GM21529 (cell line): ENCODE data around the gene ALPP.
"Not testable (repeated sequence)": the region's sequence is repeated elsewhere in the genome, so short reads cannot be mapped to it uniquely, and the experiment has no call there.

ENCODE experiments used
- ATAC-seq: cut with Tn5 transposase; IDR thresholded peaks from one replicate; pipeline ENCODE4 v1.9.1; 2021; ENCODE audit not compliant: unreplicated experiment

The ALPP gene

GRCh38 chr2:232400256-232401015 lies 21.9 kb downstream of the ALPP start:
- no peak for ATAC-seq

- ATAC-seq = no peak
Measured at GRCh38 chr2:232402518-232402917, 24.0 kb downstream of the ALPP start.

- no peak for ATAC-seq
Measured at GRCh38 chr2:232405943-232406510, 27.5 kb downstream of the ALPP start.

GRCh38 chr2:232406556-232407310 lies 28.2 kb downstream of the ALPP start, which contains the start of gene ALPG:
TSS of gene ALPG (plus strand) at chr2:232406844. CDS start at chr2:232406895, 51 bp downstream.
- ATAC-seq = no peak

DNA sequence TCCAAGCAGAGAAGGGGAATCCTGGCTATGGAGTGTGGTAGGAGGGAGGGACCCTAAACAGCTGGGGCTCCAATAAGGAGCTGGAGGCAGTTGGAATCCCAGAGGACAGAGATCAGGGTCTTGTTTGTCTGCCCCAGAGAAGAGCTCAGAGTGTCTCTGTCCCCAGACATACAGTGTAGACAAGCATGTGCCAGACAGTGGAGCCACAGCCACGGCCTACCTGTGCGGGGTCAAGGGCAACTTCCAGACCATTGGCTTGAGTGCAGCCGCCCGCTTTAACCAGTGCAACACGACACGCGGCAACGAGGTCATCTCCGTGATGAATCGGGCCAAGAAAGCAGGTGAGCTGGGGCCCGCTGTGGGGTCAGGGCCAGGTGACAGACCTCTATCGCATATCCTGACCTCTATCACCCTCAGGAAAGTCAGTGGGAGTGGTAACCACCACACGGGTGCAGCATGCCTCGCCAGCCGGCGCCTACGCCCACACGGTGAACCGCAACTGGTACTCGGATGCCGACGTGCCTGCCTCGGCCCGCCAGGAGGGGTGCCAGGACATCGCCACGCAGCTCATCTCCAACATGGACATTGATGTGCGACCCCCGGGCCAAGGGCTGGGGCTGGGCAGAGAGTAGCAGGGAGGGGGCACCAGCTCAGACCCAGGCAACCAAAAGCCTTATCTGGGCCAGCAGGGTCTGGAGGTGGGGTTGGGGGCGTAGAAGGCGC lies 29.0 kb downstream of the ALPP start:
- not testable (repeated sequence) for ATAC-seq

DNA sequence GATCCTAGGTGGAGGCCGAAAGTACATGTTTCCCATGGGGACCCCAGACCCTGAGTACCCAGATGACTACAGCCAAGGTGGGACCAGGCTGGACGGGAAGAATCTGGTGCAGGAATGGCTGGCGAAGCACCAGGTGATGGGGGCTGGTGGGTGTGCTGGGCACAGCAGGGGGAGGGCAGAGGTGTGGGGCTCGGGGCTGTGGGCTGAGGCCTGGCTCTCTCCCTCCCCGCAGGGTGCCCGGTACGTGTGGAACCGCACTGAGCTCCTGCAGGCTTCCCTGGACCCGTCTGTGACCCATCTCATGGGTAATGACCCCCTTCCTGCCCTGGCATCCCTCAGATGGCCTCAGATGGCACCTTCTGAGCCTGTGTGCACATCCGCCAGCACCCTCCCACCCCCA lies 29.7 kb downstream of the ALPP start:
- ATAC-seq = not testable (repeated sequence)

- not testable (repeated sequence) for ATAC-seq
Measured at GRCh38 chr2:232409617-232410016, 31.1 kb downstream of the ALPP start.

DNA sequence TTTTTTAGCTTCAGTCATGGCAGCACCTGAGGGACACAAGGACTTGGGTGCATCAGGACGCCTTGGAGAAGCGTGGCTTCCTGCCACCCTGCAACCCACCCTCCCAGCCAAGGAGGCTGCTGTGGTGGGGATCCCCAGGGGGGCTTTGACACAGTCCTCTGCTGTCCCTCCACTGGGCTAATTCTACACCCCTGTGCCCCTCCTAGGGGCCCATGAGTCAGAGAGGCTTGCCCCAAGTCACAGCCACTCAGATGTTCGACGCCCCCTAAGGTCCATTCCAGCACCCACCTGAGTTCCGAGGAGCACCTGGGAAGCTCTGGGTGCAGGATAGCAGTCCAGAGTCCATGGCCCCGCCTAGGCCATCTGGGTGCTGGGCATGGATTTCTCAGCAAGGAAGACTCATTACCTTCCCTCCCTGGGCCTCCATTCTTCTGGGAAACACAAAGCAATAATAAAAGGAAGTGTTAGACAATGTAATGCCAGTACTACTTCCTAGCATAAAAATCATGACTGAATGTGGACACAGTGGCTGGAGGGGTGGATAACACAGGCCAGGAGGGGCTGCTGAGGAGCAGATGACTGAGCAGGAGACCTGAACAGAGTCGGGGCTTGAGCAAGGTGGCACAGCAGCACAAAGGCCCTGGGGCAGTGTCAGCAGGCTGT lies 31.8 kb downstream of the ALPP start:
- no peak for ATAC-seq

- ATAC-seq = no peak
Measured at GRCh38 chr2:232411901-232412629, 33.5 kb downstream of the ALPP start.

DNA sequence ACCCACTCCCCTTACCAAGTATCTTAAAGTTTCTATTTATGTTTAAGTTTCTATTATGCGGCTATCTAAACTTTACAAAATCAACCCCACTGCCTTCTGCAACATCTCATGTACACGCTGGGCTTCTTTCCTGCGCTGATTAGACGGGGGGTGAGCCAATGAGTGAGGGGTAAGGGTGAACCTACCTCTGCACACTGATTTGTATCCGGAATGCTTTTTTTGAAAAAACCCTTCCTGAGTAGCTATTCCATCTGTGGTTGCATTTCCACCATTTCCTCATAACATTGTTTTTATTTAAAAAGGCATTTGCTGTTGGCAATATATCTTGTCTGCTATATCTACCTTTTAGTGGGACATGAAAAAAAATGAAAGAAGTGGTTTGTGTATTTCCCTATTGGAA lies 34.4 kb downstream of the ALPP start:
- ATAC-seq = no peak

DNA sequence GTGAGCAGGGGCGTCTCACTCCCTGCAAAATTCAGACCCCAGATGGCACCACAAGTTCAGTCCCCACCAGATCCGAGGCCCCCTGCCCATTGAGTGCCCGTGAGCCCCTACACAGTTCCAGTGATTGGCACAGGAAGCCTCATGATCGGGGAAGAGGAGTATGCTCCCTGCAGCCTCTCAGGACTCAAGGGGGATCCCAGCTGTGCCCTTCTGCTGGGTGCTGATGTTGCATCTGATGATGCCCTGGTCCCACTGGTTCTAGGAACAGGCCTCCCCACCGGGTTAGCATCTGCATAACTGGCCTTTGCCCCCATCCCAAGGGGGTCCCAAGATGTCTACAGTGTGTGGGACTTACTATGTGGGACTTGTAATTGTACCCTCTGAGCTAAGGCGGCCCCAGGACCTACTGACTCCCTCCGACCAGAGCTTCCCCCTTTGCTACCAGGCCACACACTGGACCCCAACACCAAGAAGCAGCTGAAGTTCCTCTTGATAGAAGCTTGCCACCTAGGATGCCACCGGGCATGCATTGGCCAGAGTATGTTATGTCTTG lies 36.7 kb downstream of the ALPP start:
- no peak for ATAC-seq

- no peak for ATAC-seq
Measured at GRCh38 chr2:232415736-232416520, 37.4 kb downstream of the ALPP start.

DNA sequence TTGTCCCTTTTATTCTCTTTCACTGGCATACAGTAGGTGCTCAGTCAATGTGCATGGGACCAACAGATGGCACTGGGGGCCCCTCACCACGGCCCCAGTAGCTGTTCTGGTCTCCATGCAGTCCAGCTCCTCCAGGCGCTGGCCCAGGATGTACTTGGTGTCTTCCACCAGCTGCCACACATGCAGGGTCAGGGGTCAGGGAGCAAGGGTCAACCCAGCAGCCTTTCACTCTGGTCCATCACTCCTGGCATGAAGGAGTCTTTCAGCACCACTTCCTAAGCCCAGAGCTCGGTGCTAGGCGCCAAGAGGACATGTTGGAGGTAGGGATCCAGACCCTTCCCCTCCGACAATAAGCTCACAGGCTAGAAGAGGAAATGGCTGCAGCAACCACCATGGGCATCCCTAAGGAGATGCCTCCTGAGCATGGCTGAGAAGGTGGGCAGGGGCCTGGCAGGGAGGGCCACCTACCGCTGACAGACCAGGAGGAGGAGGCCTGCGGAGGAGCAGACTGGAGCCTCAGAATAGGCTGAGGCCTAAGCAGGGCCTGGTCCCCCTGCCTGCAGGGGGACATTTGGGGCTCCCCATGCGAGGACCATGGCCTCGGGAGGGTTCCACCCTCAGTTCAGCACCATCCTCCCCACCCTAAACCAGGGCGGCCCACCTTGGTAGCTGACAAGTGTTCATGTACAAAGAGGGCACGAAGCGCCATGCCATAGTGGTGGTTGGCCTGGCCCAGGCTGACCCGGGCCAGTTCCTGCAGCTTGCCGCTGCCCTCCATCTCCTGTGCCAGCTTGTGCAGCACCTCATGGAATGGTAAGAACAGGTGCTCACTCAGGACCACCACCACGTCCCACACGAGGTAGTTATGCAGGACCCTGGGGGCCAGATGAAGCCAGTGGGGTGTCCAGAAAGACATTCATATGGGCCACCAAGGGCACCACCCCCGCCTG lies 38.2 kb downstream of the ALPP start:
- no peak for ATAC-seq

DNA sequence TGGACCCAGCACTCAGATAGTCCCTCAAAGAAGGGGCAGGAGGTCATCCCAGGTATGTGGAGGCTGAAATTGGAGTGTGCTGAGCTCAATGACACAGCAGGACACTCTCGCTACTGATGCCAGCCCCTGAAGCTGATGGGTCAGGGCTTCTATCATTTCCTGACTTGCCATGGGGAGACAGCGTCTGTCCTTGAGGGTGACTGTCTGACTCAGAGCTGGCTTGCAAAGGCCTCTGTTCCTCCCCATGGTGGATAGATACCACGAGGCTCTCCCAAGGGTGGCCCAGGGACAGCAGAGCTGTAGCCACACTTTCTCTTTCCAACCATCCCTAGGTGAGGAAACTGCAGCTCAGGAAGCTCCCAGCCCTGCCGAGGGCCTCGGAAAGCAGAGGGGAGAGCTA lies 38.9 kb downstream of the ALPP start:
- ATAC-seq = no peak

GRCh38 chr2:232418056-232418455 lies 39.5 kb downstream of the ALPP start:
- ATAC-seq = no peak

GRCh38 chr2:232418466-232419244 lies 40.1 kb downstream of the ALPP start:
- no peak for ATAC-seq
